ENCODE measurements around the gene B3GALNT2. TPM values are rescaled to one million over a fixed set of nuclear protein-coding genes. Genes with fewer than 3 reads are reported as not detected.

The B3GALNT2 gene
- total and polyA plus RNA-seq, 2 of the 8 experiments (the other 6 are each of a cell fraction or from before 2014, with no cell fraction given) = 15.4 to 39.4 TPM

DNA sequence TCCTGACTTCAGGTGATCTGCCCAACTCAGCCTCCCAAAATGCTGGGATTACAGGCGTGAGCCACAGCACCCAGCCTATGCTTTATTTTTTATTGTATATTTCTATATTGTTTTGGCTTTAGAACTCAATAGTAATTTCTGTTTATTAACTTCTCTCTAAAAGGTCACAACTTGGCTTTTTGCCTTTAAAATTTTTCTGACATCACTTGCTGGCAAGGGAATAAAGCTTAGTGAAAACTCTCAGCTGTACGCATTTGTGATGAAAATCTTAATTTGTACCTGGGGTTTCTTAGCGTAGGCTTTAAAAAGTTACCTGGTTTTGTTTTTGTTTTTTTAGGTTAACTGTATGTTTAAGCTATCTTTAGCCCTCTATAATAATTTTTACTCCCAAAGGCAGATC lies 36.2 kb downstream of the B3GALNT2 start:
- no peaks in the 10 kb centered on the region for H4K20me1 ChIP-seq (replicated peaks in 1 of 2; ENCODE audit: control insufficient read depth in 1 of 2, insufficient read depth in 2 of 2, low read length in 2 of 2)
- no peak overlapping the region for H4K91ac ChIP-seq (replicated peaks; ENCODE audit: insufficient read length, low read length)
- CTCF ChIA-PET (ENCODE audit: partially characterized antibody) = interaction anchor here (0.6 to 0.7 kb wide), 3 partner anchors 22 to 1629 kb away, joined by 3 read pairs; no protein-coding TSS in a partner anchor
- no peak overlapping the region for H4K5ac ChIP-seq (ENCODE audit: insufficient read length, low read depth, low read length)
- DNase-seq (ENCODE audit: low read depth in 1 of 2, low spot score in 2 of 2) (no peak), FAIRE-seq (no peak)
- no peak overlapping the region for H2BK5ac ChIP-seq (ENCODE audit: low read depth, low read length)
- no peak overlapping the region for H3K9ac ChIP-seq (replicated peaks in 1 of 4; ENCODE audit: extremely low read depth in 1 of 4, low read depth in 3 of 4, low read length in 3 of 4)
- H3K14ac ChIP-seq (ENCODE audit: insufficient read length) = no peak overlapping the region
- H3K4me2 ChIP-seq (ENCODE audit: insufficient read depth in 1 of 2, low read depth in 2 of 2, low read length in 2 of 2) = no peak overlapping the region
- no peak overlapping the region for H2AFZ ChIP-seq (ENCODE audit: low read length)
- no peak overlapping the region for H4K8ac ChIP-seq (ENCODE audit: extremely low read depth, insufficient read depth, low read length)
- no peaks in the 10 kb centered on the region for H3K4me1 ChIP-seq (replicated peaks in 1 of 4; ENCODE audit: control insufficient read depth in 3 of 4, insufficient read depth in 4 of 4, low read length in 3 of 4)
- H2BK120ac ChIP-seq (replicated peaks; ENCODE audit: low read depth, low read length) = no peak overlapping the region
- no peak overlapping the region for H2BK20ac ChIP-seq (ENCODE audit: low read length)
- no peaks in the 10 kb centered on the region for H3K23me2 ChIP-seq (ENCODE audit: low read depth, low read length)
- H2AK5ac ChIP-seq (ENCODE audit: low read depth, low read length) = no peak overlapping the region
- H2BK15ac ChIP-seq (ENCODE audit: low read length) = no peak overlapping the region
- no peak overlapping the region for H3K18ac ChIP-seq (ENCODE audit: extremely low read depth, low read length)
- POLR2A ChIA-PET (ENCODE audit: partially characterized antibody) = interaction anchor here (0.5 to 0.6 kb wide), 2 partner anchors 169 to 345 kb away, joined by 3 read pairs; no protein-coding TSS in a partner anchor
- H2BK12ac ChIP-seq (ENCODE audit: low read depth, low read length) = no peak overlapping the region
- no peaks in the 10 kb centered on the region for H3K79me2 ChIP-seq (ENCODE audit: control insufficient read depth in 1 of 2, insufficient read depth in 2 of 2, low read length in 2 of 2)
- no peaks in the 10 kb centered on the region for H3K79me1 ChIP-seq (ENCODE audit: low read depth, low read length)
- no peak overlapping the region for H3K23ac ChIP-seq (ENCODE audit: insufficient read length)
- no peaks in the 10 kb centered on the region for H3K9me3 ChIP-seq (ENCODE audit: insufficient read depth in 2 of 2, low read depth in 1 of 2, low read length in 1 of 2)
- H3K36me3 ChIP-seq (ENCODE audit: control insufficient read depth in 2 of 4, insufficient read depth in 4 of 4, low read length in 3 of 4) = peaks cover 0 to 19% (median 6%) of the 10 kb centered on the region in 4 experiments; a peak in 3 of 8 replicates
- H3K4ac ChIP-seq (replicated peaks; ENCODE audit: insufficient read length, low read depth, low read length) = no peak overlapping the region
- no peak overlapping the region for H3K27ac ChIP-seq (ENCODE audit: low read depth, low read length)
- 90% methylated on average over 3 of the region's 3 CpGs; no CpG with 5 or more reads in 1 of the 2 experiments for WGBS, 2 experiments (ENCODE audit: extremely low coverage in 1 of 2, insufficient coverage in 1 of 2, insufficient read length in 1 of 2, insufficient replicate concordance in 2 of 2, low coverage in 1 of 2, low lambda C conversion rate in 2 of 2, missing lambda C conversion rate in 1 of 2)
- H3K4me3 ChIP-seq (ENCODE audit: extremely low read depth in 1 of 4, insufficient read depth in 2 of 4, low read depth in 3 of 4, low read length in 4 of 4) = no peak overlapping the region
- H3K27me3 ChIP-seq (replicated peaks in 1 of 4; ENCODE audit: control insufficient read depth in 3 of 4, extremely low read depth in 1 of 4, insufficient read depth in 3 of 4, low read length in 3 of 4) = no peaks in the 10 kb centered on the region
- no peak overlapping the region for H3K56ac ChIP-seq (replicated peaks; ENCODE audit: insufficient read length, low read depth, low read length)
- TF ChIP-seq MAFK (IDR thresholded peaks at IDR 0.05; ENCODE audit: low read depth, low read length) (no peak), CTBP2 (IDR thresholded peaks at IDR 0.05; ENCODE audit: borderline replicate concordance, insufficient read depth, insufficient read length, low read length) (no peak), SP1 (IDR thresholded peaks at IDR 0.05; ENCODE audit: low read depth, low read length) (no peak), TEAD4 (IDR thresholded peaks at IDR 0.05; ENCODE audit: low read depth, low read length) (no peak), JUND (IDR thresholded peaks at IDR 0.05; ENCODE audit: low read length) (no peak), EGR1 (IDR thresholded peaks at IDR 0.05; ENCODE audit: borderline replicate concordance, low read depth, low read length) (no peak), POLR2A (IDR thresholded peaks at IDR 0.05; ENCODE audit: control extremely low read depth in 1 of 2, low read depth in 2 of 2, low read length in 2 of 2) (no peak), FOSL1 (IDR thresholded peaks at IDR 0.05; ENCODE audit: insufficient read depth, low read depth, low read length) (no peak), JUN (IDR thresholded peaks at IDR 0.05; ENCODE audit: low read depth, low read length) (no peak)
- TF ChIP-seq, protein P1, sequence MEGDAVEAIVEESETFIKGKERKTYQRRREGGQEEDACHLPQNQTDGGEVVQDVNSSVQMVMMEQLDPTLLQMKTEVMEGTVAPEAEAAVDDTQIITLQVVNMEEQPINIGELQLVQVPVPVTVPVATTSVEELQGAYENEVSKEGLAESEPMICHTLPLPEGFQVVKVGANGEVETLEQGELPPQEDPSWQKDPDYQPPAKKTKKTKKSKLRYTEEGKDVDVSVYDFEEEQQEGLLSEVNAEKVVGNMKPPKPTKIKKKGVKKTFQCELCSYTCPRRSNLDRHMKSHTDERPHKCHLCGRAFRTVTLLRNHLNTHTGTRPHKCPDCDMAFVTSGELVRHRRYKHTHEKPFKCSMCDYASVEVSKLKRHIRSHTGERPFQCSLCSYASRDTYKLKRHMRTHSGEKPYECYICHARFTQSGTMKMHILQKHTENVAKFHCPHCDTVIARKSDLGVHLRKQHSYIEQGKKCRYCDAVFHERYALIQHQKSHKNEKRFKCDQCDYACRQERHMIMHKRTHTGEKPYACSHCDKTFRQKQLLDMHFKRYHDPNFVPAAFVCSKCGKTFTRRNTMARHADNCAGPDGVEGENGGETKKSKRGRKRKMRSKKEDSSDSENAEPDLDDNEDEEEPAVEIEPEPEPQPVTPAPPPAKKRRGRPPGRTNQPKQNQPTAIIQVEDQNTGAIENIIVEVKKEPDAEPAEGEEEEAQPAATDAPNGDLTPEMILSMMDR (IDR thresholded peaks at IDR 0.05; ENCODE audit: control extremely low read depth in 1 of 3, insufficient read depth in 1 of 3, low read depth in 1 of 3, low read length in 3 of 3) = no peak
- TF ChIP-seq, protein P2, sequence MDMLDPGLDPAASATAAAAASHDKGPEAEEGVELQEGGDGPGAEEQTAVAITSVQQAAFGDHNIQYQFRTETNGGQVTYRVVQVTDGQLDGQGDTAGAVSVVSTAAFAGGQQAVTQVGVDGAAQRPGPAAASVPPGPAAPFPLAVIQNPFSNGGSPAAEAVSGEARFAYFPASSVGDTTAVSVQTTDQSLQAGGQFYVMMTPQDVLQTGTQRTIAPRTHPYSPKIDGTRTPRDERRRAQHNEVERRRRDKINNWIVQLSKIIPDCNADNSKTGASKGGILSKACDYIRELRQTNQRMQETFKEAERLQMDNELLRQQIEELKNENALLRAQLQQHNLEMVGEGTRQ (IDR thresholded peaks at IDR 0.05; ENCODE audit: low read length) = no peak

All from H1 (cell line).